ENCODE data around the gene FRMD1. TPM values are rescaled to one million over a fixed set of nuclear protein-coding genes. Genes with fewer than 3 reads are reported as not detected.

The FRMD1 gene
- polyA plus RNA-seq, 1 experiment: not detected

DNA sequence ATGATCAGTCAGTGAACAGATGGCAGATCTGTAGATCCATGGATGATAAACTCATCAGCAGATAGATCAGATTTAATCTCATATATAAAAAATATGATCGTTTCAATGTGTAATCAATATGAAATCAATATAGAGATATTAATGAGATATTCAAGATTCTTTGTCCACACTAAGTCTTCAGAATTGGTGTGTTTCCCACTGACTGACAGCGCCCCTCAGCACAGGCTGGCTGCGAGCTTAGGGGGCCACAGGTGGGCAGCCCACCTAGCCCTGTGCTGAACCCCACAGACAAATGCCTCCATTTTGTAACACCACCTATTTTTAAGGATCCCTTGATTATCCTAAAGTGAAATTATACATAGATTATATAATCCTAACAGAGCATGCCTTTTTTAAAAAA is 32.3 kb downstream of the FRMD1 start:
- POLR2A ChIA-PET: no interaction called here
- TF ChIP-seq, protein P1, sequence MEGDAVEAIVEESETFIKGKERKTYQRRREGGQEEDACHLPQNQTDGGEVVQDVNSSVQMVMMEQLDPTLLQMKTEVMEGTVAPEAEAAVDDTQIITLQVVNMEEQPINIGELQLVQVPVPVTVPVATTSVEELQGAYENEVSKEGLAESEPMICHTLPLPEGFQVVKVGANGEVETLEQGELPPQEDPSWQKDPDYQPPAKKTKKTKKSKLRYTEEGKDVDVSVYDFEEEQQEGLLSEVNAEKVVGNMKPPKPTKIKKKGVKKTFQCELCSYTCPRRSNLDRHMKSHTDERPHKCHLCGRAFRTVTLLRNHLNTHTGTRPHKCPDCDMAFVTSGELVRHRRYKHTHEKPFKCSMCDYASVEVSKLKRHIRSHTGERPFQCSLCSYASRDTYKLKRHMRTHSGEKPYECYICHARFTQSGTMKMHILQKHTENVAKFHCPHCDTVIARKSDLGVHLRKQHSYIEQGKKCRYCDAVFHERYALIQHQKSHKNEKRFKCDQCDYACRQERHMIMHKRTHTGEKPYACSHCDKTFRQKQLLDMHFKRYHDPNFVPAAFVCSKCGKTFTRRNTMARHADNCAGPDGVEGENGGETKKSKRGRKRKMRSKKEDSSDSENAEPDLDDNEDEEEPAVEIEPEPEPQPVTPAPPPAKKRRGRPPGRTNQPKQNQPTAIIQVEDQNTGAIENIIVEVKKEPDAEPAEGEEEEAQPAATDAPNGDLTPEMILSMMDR (IDR thresholded peaks at IDR 0.05; ENCODE audit: low read depth, low read length): no peak
- no peaks in the 10 kb centered on the region for H3K27me3 ChIP-seq (ENCODE audit: control insufficient read depth, insufficient read depth, low read length)
- CTCF ChIA-PET: no interaction called here
- H3K9me3 ChIP-seq (ENCODE audit: control insufficient read depth, insufficient read depth, low read length): peaks cover 54% of the 10 kb centered on the region
- no peak overlapping the region for H3K27ac ChIP-seq (ENCODE audit: low read depth, low read length)
- no peak for DNase-seq (ENCODE audit: low read depth, low spot score)
- no peak overlapping the region for H3K4me3 ChIP-seq (ENCODE audit: low read depth, low read length)

DNA sequence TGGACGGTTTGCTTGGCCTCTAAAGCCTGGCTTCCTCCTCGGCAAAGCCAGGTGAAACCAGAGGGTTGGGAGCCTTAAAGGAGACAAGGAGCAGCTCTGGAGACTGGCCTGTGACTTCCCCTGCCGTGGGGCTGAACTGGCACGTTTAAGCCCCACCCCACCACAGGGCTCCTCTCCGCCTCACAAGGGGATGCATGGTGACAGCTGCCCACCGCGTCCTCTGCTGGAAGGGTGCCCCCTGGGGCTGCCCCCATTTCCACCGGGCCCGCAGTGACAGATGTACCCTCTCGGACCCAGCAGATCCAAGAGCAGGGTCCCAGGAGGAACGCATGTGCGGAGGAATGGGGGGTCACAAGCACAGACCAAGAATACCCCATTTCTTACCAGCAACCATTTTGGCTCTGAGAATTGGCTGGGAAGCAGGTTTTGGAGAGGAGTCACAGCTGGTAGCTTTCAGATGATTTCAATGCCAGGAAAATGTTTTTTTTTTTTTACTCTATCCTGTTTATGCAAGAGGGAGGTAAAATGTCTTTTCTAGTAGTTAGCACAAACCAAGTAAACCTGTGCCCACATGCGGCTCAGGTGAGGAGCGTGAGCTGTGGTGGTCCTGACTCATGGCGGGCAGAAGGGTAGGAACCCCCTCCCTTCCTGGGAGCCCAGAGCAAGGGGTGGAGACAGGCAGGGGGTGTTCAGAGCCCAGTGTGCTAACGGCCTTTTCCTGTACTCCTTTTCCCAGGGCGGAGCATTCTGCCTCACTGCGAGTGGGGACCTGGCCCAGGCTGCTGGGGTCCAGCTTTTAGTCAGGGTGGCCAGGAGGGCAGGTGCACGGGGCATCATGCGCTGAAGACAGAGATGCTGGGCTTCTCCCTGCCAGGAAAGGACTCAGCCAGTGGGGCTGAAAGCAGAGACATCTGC is 33.0 kb downstream of the FRMD1 start:
- TF ChIP-seq, protein P1 (IDR thresholded peaks at IDR 0.05; ENCODE audit: low read depth, low read length): no peak
- H3K27ac ChIP-seq (ENCODE audit: low read depth, low read length): no peak overlapping the region
- POLR2A ChIA-PET: no interaction called here
- CTCF ChIA-PET: no interaction called here
- DNase-seq (ENCODE audit: low read depth, low spot score): no peak
- H3K4me3 ChIP-seq (ENCODE audit: low read depth, low read length): no peak overlapping the region
- H3K9me3 ChIP-seq (ENCODE audit: control insufficient read depth, insufficient read depth, low read length): peaks cover 59% of the 10 kb centered on the region
- H3K27me3 ChIP-seq (ENCODE audit: control insufficient read depth, insufficient read depth, low read length): no peaks in the 10 kb centered on the region

DNA sequence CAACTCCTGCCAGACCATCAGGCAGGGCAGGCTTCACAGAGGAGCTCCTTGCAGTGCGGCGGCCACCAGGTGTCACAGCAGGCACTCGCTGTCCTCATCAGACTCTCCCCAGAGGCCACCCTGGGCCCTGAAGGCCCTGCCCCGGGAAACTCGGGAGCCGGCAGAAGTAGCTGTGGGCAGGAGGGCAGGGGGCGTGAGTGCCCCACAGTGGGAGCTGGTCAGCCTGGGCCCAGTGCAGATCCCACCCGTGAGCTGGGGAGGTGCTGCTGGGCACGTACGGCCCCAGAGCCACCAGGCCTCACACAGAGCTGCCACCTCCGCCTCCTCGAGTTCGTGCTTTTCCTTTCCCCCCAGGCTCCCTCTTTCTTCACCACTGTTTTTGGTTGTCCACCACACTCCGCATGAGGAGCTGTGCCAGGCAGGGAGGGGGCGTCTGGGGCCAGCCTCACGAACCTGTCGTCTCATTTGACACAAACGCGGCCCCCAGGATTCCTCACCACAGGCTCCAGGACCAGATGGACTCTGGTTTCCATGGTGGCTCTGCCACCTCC is 33.8 kb downstream of the FRMD1 start:
- TF ChIP-seq, protein P1 (IDR thresholded peaks at IDR 0.05; ENCODE audit: low read depth, low read length): no peak
- Histone ChIP-seq H3K27me3 (ENCODE audit: control insufficient read depth, insufficient read depth, low read length) (no peaks in the 10 kb centered on the region), H3K4me3 (ENCODE audit: low read depth, low read length) (no peak overlapping the region), H3K9me3 (ENCODE audit: control insufficient read depth, insufficient read depth, low read length) (peaks cover 60% of the 10 kb centered on the region), H3K27ac (ENCODE audit: low read depth, low read length) (no peak overlapping the region)
- ChIA-PET CTCF (no interaction called here), POLR2A (no interaction called here)
- no peak for DNase-seq (ENCODE audit: low read depth, low spot score)

DNA sequence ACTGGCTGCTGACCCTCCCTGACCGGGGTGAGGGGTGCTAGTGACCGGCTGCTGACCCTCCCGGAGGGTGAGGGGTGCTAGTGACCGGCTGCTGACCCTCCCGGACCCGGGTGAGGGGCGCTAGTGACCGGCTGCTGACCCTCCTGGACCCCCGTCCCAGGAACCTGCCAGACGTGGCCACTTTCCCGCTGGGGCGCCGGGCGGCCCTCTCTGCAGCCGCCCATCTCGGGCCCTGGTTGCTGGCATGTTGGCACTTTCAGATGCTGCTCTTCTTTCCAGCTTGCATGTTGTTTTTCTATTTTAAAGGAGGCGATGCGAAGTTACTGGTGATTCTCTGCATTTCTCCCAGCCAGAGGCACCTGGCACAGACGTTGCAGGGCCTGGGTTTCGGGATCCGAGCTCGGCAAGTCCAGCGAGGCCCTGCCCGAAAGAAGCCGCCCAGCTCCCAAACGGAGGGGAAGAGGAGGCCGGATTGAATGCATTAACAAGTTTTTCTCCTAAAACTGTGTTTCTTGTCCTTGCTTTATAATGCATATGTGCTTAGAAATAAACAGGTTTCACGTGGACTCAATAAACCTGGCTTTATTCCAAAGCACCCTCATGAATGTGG is 34.4 kb downstream of the FRMD1 start:
- Histone ChIP-seq H3K27me3 (ENCODE audit: control insufficient read depth, insufficient read depth, low read length) (no peaks in the 10 kb centered on the region), H3K9me3 (ENCODE audit: control insufficient read depth, insufficient read depth, low read length) (peaks cover 61% of the 10 kb centered on the region), H3K27ac (ENCODE audit: low read depth, low read length) (no peak overlapping the region), H3K4me3 (ENCODE audit: low read depth, low read length) (no peak overlapping the region)
- ChIA-PET POLR2A (no interaction called here), CTCF (no interaction called here)
- TF ChIP-seq, protein P1 (IDR thresholded peaks at IDR 0.05; ENCODE audit: low read depth, low read length): no peak
- no peak for DNase-seq (ENCODE audit: low read depth, low spot score)

DNA sequence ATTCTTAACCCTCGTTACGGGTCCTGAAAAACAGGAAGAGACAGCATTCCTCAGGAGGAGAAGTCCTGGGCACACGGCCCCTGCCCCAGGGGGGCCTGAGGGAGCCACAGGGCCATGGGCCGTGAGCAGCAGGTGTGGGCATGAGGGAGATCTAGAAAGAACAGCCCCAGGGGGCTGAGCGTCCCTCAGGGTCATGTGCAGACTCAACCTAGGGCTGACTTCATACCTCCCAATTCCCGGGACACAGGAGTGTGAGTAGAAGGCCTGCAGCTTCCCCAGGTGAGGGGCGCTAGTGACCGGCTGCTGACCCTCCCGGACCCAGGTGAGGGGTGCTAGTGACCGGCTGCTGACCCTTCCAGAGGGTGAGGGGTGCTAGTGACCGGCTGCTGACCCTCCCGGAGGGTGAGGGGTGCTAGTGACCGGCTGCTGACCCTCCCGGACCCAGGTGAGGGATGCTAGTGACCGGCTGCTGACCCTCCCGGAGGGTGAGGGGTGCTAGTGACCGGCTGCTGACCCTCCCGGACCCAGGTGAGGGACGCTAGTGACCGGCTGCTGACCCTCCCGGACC is 35.1 kb downstream of the FRMD1 start:
- peaks cover 67% of the 10 kb centered on the region for H3K9me3 ChIP-seq (ENCODE audit: control insufficient read depth, insufficient read depth, low read length)
- CTCF ChIA-PET: no interaction called here
- POLR2A ChIA-PET: no interaction called here

More for the DNA sequence above, 35.1 kb downstream of the FRMD1 start:
- no peak overlapping the region for H3K4me3 ChIP-seq (ENCODE audit: low read depth, low read length)
- TF ChIP-seq, protein P1 (IDR thresholded peaks at IDR 0.05; ENCODE audit: low read depth, low read length): no peak
- no peak for DNase-seq (ENCODE audit: low read depth, low spot score)
- no peak overlapping the region for H3K27ac ChIP-seq (ENCODE audit: low read depth, low read length)
- H3K27me3 ChIP-seq (ENCODE audit: control insufficient read depth, insufficient read depth, low read length): no peaks in the 10 kb centered on the region

All from AG04450 (cell line).